HepG2 (cell line): ENCODE measurements around the gene HDDC3. TPM values are rescaled to one million over a fixed set of nuclear protein-coding genes. Genes with fewer than 3 reads are reported as not detected.

ENCODE experiments used
- ADNP ChIP-seq: sonication (generic); formaldehyde crosslinking; IDR thresholded peaks from 2 replicates; pipeline ENCODE4 v1.4.0; 2020; ENCODE audit warnings: missing genetic modification reagents
- ARNT ChIP-seq: fragments of 450-650 bp; IDR thresholded peaks from 2 replicates; pipeline ENCODE4 v1.6.1; 2017
- EZH2 ChIP-seq: conservative IDR thresholded peaks from 2 replicates; pipeline ENCODE4 v1.6.1; 2012; ENCODE audit warnings: mild to moderate bottlenecking, low read depth, low read length, moderate library complexity
- FOXA1 ChIP-seq, 2 experiments: fragments of 450-650 bp in 1 of 2; sonication (generic) in 1 of 2; formaldehyde crosslinking in 1 of 2; IDR thresholded peaks; 2 replicates each; pipeline versions ENCODE4 v1.4.0 to v1.6.1; 2016 to 2020; ENCODE audit warnings: missing genetic modification reagents in 1 of 2
- ISX ChIP-seq: sonication (generic); formaldehyde crosslinking; conservative IDR thresholded peaks from 2 replicates; pipeline ENCODE4 v1.5.0; 2020; ENCODE audit warnings: missing genetic modification reagents
- JUNB ChIP-seq: sonication (generic); formaldehyde crosslinking; IDR thresholded peaks from 2 replicates; pipeline ENCODE4 v1.8.0; 2022; ENCODE audit warnings: missing genetic modification reagents, mild to moderate bottlenecking, borderline replicate concordance
- KDM5B ChIP-seq: sonication (generic); formaldehyde crosslinking; IDR thresholded peaks from 2 replicates; pipeline ENCODE4 v1.4.0; 2020; ENCODE audit warnings: missing genetic modification reagents, mild to moderate bottlenecking, borderline replicate concordance
- MTA3 ChIP-seq: sonication (generic); formaldehyde crosslinking; IDR thresholded peaks from 2 replicates; pipeline ENCODE4 v1.4.0; 2020; ENCODE audit warnings: missing genetic modification reagents
- RFX3 ChIP-seq: IDR thresholded peaks from 2 replicates; pipeline ENCODE4 v1.6.1; 2016; ENCODE audit warnings: missing biosample characterization, missing genetic modification reagents
- SOX5 ChIP-seq: IDR thresholded peaks from 2 replicates; pipeline ENCODE4 v1.6.1; 2016; ENCODE audit warnings: borderline replicate concordance
- TCF7 ChIP-seq: sonication (generic); IDR thresholded peaks from 2 replicates; pipeline ENCODE4 v1.6.1; 2016; ENCODE audit warnings: antibody characterized with exemption, low read depth
- ZEB1 ChIP-seq: IDR thresholded peaks from 2 replicates; pipeline ENCODE4 v1.6.1; 2012; ENCODE audit warnings: mild to moderate bottlenecking, low read depth, inconsistent platforms; ENCODE audit not compliant: insufficient replicate concordance
- ZFAT ChIP-seq: sonication (generic); formaldehyde crosslinking; conservative IDR thresholded peaks from 2 replicates; pipeline ENCODE4 v1.8.1; 2023; ENCODE audit warnings: missing genetic modification reagents, inconsistent platforms
- ZNF10 ChIP-seq: sonication (generic); formaldehyde crosslinking; IDR thresholded peaks from 2 replicates; pipeline ENCODE4 v1.4.0; 2020; ENCODE audit warnings: mild to moderate bottlenecking, low read depth, missing genetic modification reagents, borderline replicate concordance
- ZNF232 ChIP-seq: sonication (generic); formaldehyde crosslinking; IDR thresholded peaks from 2 replicates; pipeline ENCODE4 v1.4.0; 2020; ENCODE audit warnings: missing genetic modification reagents, borderline replicate concordance
- ZNF670 ChIP-seq: sonication (generic); formaldehyde crosslinking; IDR thresholded peaks from 2 replicates; pipeline ENCODE4 v1.8.0; 2022; ENCODE audit warnings: mild to moderate bottlenecking, missing genetic modification reagents, borderline replicate concordance
- ZNF883 ChIP-seq: sonication (generic); formaldehyde crosslinking; IDR thresholded peaks from 2 replicates; pipeline ENCODE4 v1.5.1; 2020; ENCODE audit warnings: mild to moderate bottlenecking, missing genetic modification reagents; ENCODE audit errors: not compliant biosample characterization
- polyA plus RNA-seq, 8 experiments: library from polyadenylated mRNA; depleted of rRNA in 3 of 8; stranded (reverse) in 7 of 8; unstranded in 1 of 8; fragments of >200 nt; fragmentation: Illumina TruSeq in 4 of 8; extraction: Trizol in 4 of 8; gene quantifications; 2 replicates each; pipeline versions ENCODE4 v1.2.1 to v1.2.3, GENCODE V29; 2011 to 2016; ENCODE audit warnings: low read depth in 4 of 8, missing spikeins in 1 of 8, mixed read lengths in 1 of 8; ENCODE audit not compliant: insufficient read depth in 1 of 8
- total RNA-seq, 5 experiments: library from RNA; depleted of rRNA; stranded (reverse); fragments of >200 nt; fragmentation: Illumina TruSeq; extraction: Trizol; gene quantifications; 2 replicates each; pipeline ENCODE4 v1.2.3, GENCODE V29; 2016; ENCODE audit warnings: low read depth in 1 of 5
- TF ChIP-seq, protein P1 (sequence below): sonication (generic); formaldehyde crosslinking; IDR thresholded peaks from 2 replicates; pipeline ENCODE4 v1.9.0; 2021; ENCODE audit warnings: missing genetic modification reagents, borderline replicate concordance
- TF ChIP-seq, protein P2 (sequence below): sonication (generic); formaldehyde crosslinking; IDR thresholded peaks from 2 replicates; pipeline ENCODE4 v1.4.0; 2020; ENCODE audit warnings: mild to moderate bottlenecking, missing genetic modification reagents
- TF ChIP-seq, protein P3 (sequence below): sonication (generic); formaldehyde crosslinking; IDR thresholded peaks from 2 replicates; pipeline ENCODE4 v1.4.0; 2020; ENCODE audit warnings: missing genetic modification reagents
- TF ChIP-seq, protein P4 (sequence below): IDR thresholded peaks from 2 replicates; pipeline ENCODE4 v1.6.1; 2016; ENCODE audit warnings: missing compliant biosample characterization, missing genetic modification reagents, borderline replicate concordance
- TF ChIP-seq, protein P5 (sequence below): sonication (generic); formaldehyde crosslinking; IDR thresholded peaks from 2 replicates; pipeline ENCODE4 v1.4.0; 2020; ENCODE audit warnings: missing genetic modification reagents

HDDC3 gene
- total and polyA plus RNA-seq, 2 of the 13 experiments (the other 11 are each of a cell fraction or from before 2014, with no cell fraction given) = 18.7 to 28.3 TPM

DNA sequence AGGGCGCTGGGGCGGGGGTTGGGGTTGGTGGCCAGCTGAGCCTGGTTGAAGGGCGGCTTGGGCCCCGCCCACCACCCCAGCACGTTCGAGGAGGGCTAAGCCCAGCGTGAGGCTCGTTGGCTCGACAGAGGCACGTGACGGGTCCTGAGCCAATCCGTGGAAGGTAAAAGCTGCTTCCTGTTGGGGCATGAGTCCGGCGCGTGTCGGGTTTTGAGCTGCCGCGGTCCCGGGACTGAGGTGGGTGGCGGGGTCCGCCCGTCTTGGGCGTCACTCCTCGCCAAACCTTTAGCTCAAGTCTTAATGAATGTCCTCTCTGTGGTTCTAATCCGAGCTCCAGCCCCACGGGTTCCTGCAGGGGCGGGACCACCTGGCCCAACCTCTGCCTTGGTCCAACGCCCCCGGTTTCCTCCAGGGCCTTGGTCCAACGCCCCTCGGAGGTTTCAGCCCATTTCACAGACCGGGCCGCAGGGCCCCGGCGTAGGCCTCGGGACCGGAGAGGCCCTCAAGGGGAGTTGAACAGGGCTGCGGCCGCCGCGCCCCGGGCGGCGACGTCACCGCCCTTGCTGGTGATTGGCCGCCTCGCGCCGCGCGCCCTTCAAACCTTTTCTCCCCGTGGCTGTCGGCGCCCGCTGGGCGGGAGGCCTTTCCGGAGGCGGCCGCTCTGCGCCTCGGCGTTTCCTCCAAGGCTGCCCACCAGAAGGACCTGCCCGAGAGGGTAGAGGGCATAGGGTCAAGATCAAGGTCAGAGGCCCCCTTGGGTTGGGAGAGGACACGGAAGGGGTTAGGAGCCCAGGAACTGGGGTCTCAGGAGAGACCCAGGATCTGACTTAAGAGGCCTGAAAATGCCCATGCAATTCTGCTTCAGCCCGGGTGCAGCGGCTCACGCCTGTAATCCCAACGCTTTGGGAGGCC, 22.6 kb upstream of the HDDC3 start, which contains the start of gene RCCD1 (continued):
- no peak for TF ChIP-seq MTA3 (CRISPR knock-in tag)
- peak; percentile 73 for TF ChIP-seq KDM5B (CRISPR knock-in tag)
- TF ChIP-seq FOXA1 (IDR thresholded peaks at IDR 0.05) = no peak
- TF ChIP-seq FOXA1 (CRISPR knock-in tag; IDR thresholded peaks at IDR 0.05) = no peak; the same call in 1 of the 2 replicates
- 0 out of 2 replicates have a peak, but pooled peaks have one; percentile 40 for TF ChIP-seq ADNP (CRISPR knock-in tag)
- no peak for TF ChIP-seq ZNF670
- TF ChIP-seq ZFAT (CRISPR knock-in tag) = 0 out of 2 replicates have a peak, but pooled peaks have one; percentile 64
- TF ChIP-seq, protein P1, sequence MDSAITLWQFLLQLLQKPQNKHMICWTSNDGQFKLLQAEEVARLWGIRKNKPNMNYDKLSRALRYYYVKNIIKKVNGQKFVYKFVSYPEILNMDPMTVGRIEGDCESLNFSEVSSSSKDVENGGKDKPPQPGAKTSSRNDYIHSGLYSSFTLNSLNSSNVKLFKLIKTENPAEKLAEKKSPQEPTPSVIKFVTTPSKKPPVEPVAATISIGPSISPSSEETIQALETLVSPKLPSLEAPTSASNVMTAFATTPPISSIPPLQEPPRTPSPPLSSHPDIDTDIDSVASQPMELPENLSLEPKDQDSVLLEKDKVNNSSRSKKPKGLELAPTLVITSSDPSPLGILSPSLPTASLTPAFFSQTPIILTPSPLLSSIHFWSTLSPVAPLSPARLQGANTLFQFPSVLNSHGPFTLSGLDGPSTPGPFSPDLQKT = peak; percentile 23; the same call in 1 of the 2 replicates
- no peak for TF ChIP-seq SOX5
- TF ChIP-seq EZH2 = no peak
- no peak for TF ChIP-seq ZNF10 (CRISPR knock-in tag)
- TF ChIP-seq, protein P2, sequence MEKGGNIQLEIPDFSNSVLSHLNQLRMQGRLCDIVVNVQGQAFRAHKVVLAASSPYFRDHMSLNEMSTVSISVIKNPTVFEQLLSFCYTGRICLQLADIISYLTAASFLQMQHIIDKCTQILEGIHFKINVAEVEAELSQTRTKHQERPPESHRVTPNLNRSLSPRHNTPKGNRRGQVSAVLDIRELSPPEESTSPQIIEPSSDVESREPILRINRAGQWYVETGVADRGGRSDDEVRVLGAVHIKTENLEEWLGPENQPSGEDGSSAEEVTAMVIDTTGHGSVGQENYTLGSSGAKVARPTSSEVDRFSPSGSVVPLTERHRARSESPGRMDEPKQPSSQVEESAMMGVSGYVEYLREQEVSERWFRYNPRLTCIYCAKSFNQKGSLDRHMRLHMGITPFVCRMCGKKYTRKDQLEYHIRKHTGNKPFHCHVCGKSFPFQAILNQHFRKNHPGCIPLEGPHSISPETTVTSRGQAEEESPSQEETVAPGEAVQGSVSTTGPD (CRISPR knock-in tag) = no peak
- 0 out of 2 replicates have a peak, but pooled peaks have one; percentile 79 for TF ChIP-seq ISX (CRISPR knock-in tag)
- no peak for TF ChIP-seq TCF7
- no peak for TF ChIP-seq ZEB1
- peak; percentile 80; the same call in 1 of the 2 replicates for TF ChIP-seq ZNF232 (CRISPR knock-in tag)
- TF ChIP-seq, protein P3, sequence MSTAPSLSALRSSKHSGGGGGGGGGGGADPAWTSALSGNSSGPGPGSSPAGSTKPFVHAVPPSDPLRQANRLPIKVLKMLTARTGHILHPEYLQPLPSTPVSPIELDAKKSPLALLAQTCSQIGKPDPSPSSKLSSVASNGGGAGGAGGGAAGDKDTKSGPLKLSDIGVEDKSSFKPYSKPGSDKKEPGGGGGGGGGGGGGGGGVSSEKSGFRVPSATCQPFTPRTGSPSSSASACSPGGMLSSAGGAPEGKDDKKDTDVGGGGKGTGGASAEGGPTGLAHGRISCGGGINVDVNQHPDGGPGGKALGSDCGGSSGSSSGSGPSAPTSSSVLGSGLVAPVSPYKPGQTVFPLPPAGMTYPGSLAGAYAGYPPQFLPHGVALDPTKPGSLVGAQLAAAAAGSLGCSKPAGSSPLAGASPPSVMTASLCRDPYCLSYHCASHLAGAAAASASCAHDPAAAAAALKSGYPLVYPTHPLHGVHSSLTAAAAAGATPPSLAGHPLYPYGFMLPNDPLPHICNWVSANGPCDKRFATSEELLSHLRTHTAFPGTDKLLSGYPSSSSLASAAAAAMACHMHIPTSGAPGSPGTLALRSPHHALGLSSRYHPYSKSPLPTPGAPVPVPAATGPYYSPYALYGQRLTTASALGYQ = peak; percentile 61
- TF ChIP-seq, protein P4, sequence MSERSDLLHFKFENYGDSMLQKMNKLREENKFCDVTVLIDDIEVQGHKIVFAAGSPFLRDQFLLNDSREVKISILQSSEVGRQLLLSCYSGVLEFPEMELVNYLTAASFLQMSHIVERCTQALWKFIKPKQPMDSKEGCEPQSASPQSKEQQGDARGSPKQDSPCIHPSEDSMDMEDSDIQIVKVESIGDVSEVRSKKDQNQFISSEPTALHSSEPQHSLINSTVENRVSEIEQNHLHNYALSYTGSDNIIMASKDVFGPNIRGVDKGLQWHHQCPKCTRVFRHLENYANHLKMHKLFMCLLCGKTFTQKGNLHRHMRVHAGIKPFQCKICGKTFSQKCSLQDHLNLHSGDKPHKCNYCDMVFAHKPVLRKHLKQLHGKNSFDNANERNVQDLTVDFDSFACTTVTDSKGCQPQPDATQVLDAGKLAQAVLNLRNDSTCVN = 0 out of 2 replicates have a peak, but pooled peaks have one; percentile 38
- TF ChIP-seq, protein P5, sequence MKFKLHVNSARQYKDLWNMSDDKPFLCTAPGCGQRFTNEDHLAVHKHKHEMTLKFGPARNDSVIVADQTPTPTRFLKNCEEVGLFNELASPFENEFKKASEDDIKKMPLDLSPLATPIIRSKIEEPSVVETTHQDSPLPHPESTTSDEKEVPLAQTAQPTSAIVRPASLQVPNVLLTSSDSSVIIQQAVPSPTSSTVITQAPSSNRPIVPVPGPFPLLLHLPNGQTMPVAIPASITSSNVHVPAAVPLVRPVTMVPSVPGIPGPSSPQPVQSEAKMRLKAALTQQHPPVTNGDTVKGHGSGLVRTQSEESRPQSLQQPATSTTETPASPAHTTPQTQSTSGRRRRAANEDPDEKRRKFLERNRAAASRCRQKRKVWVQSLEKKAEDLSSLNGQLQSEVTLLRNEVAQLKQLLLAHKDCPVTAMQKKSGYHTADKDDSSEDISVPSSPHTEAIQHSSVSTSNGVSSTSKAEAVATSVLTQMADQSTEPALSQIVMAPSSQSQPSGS (CRISPR knock-in tag) = peak; percentile 96
- TF ChIP-seq JUNB (CRISPR knock-in tag) = no peak
- no peak for TF ChIP-seq ZNF883 (CRISPR knock-in tag)
- TF ChIP-seq RFX3 = no peak
- no peak for TF ChIP-seq ARNT
